Jurkat, Clone E6-1 (cell line): Measurements from ENCODE around the gene ARHGAP11A. TPM values are rescaled to one million over a fixed set of nuclear protein-coding genes. Genes with fewer than 3 reads are reported as not detected.
A peak's percentile ranks its signal among the peaks of the same experiment; 100 is the strongest.
"Not testable (repeated sequence)": the region's sequence is repeated elsewhere in the genome, so short reads cannot be mapped to it uniquely, and the experiment has no call there.

Experiments
- DNase-seq: peaks from one replicate; pipeline ENCODE4 v3.0.0-alpha.2; 2011; ENCODE audit warnings: low read depth, low spot score
- H3K4me3 ChIP-seq: 2 replicates; pipeline ENCODE4 v1.5.1; 2011; ENCODE audit warnings: mild to moderate bottlenecking, low read length, control low read depth, moderate library complexity
- polyA plus RNA-seq: library from polyadenylated mRNA; unstranded; fragments of >200 nt; gene quantifications from one replicate; pipeline ENCODE4 v1.2.1, GENCODE V29; 2012; ENCODE audit warnings: missing spikeins; ENCODE audit not compliant: insufficient read length, insufficient read depth

Gene ARHGAP11A
- 102 TPM for polyA plus RNA-seq

GRCh38 chr15:32615051-32615870, at the start of gene ARHGAP11A:
TSS of gene ARHGAP11A (plus strand) at chr15:32615504. CDS start at chr15:32616212, 708 bp downstream.
- peak; percentile 87 for DNase-seq

GRCh38 chr15:32568988-32569387, 46.3 kb upstream of the ARHGAP11A start:
- not testable (repeated sequence) for H3K4me3 ChIP-seq, DNase-seq

More at GRCh38 chr15:32615051-32615870, at the start of gene ARHGAP11A:
- H3K4me3 ChIP-seq, result peak within 1 kb of the TSS; percentile 78

GRCh38 chr15:32578482-32578881, 36.8 kb upstream of the ARHGAP11A start:
- DNase-seq, H3K4me3 ChIP-seq: not testable (repeated sequence)

GRCh38 chr15:32585844-32586243, 29.5 kb upstream of the ARHGAP11A start:
- not testable (repeated sequence) for H3K4me3 ChIP-seq, DNase-seq

GRCh38 chr15:32593151-32593550, 22.2 kb upstream of the ARHGAP11A start, which contains the start of gene GOLGA8N:
TSS of gene GOLGA8N (plus strand) at chr15:32593456.
- not testable (repeated sequence) for H3K4me3 ChIP-seq

GRCh38 chr15:32609518-32609917, 5.8 kb upstream of the ARHGAP11A start:
- DNase-seq, H3K4me3 ChIP-seq: not testable (repeated sequence)

More at GRCh38 chr15:32593151-32593550, 22.2 kb upstream of the ARHGAP11A start, which contains the start of gene GOLGA8N:
- DNase-seq, result not testable (repeated sequence)

GRCh38 chr15:32610719-32611118, 4.6 kb upstream of the ARHGAP11A start:
- DNase-seq, result peak; percentile 38
- H3K4me3 ChIP-seq, result not testable (repeated sequence)

GRCh38 chr15:32614712-32615050, 623 bp upstream of the ARHGAP11A start:
- DNase-seq, result not testable (repeated sequence)

GRCh38 chr15:32615871-32616426, 645 bp downstream of the ARHGAP11A start:
- not testable (repeated sequence) for DNase-seq
- H3K4me3 ChIP-seq, result peak overlapping the region; percentile 78

More at GRCh38 chr15:32614712-32615050, 623 bp upstream of the ARHGAP11A start:
- H3K4me3 ChIP-seq, result peak overlapping the region; percentile 62

GRCh38 chr15:32636410-32636809, 21.1 kb downstream of the ARHGAP11A start:
- H3K4me3 ChIP-seq, result no peak overlapping the region
- no peak for DNase-seq

- DNase-seq, result no peak
- no peak overlapping the region for H3K4me3 ChIP-seq
Observed at GRCh38 chr15:32636908-32637567, 21.7 kb downstream of the ARHGAP11A start.

- no peak for DNase-seq
- no peak overlapping the region for H3K4me3 ChIP-seq
Observed at GRCh38 chr15:32637704-32638103, 22.4 kb downstream of the ARHGAP11A start.

GRCh38 chr15:32641517-32642059, 26.3 kb downstream of the ARHGAP11A start, which contains the start of gene SCG5:
TSS of gene SCG5 (plus strand) at chr15:32641710. CDS start at chr15:32643593, 1,883 bp downstream.
- DNase-seq, result no peak
- H3K4me3 ChIP-seq, result no peak within 1 kb of the TSS

GRCh38 chr15:32642667-32643435, 27.5 kb downstream of the ARHGAP11A start:
- no peak overlapping the region for H3K4me3 ChIP-seq
- DNase-seq, result no peak

GRCh38 chr15:32643907-32644445, 28.7 kb downstream of the ARHGAP11A start:
- DNase-seq, result no peak

GRCh38 chr15:32646291-32646690, 31.0 kb downstream of the ARHGAP11A start:
- H3K4me3 ChIP-seq, result no peak overlapping the region
- DNase-seq, result no peak

More at GRCh38 chr15:32643907-32644445, 28.7 kb downstream of the ARHGAP11A start:
- no peak overlapping the region for H3K4me3 ChIP-seq

- no peak for DNase-seq
- no peak overlapping the region for H3K4me3 ChIP-seq
Observed at GRCh38 chr15:32649342-32649741, 34.0 kb downstream of the ARHGAP11A start.

GRCh38 chr15:32651229-32651837, 36.0 kb downstream of the ARHGAP11A start:
- H3K4me3 ChIP-seq, result no peak overlapping the region
- peak; percentile 63 for DNase-seq
